ENCODE data around the gene STYK1. TPM values are rescaled to one million over a fixed set of nuclear protein-coding genes. Genes with fewer than 3 reads are reported as not detected.

STYK1 gene
- total and polyA plus RNA-seq, 10 of the 15 experiments (the other 5 are each of a cell fraction or from before 2014, with no cell fraction given), result 0.62 to 1.2 (median 0.82) TPM; not detected in 1

DNA sequence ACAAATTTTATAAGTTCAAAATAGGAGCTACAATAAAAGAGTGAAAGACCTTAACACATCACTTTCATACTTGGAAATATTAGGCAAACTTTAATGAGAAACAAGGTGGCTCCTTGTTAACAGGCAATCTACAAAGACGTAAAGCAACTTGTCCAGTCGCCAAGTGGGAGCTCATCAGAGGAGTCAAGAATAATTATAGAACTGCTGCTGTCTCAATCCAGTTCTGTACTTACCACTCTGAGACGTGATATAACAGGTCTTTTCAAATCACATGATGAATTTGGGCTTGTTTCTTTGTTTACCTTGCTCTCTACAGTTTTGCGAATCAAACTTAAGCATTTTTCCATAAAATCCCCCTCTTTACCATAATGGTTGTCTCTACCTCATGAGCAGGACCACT lies 45.6 kb upstream of the STYK1 start:
- SMC1A ChIA-PET (ENCODE audit: uncharacterized antibody, unreplicated experiment), result interaction anchor here (0.8 to 4.8 kb wide), 9 partner anchors 9 to 105 kb away, joined by 3 to 35 read pairs (median 5); no protein-coding TSS in a partner anchor
- H3K27ac ChIP-seq (ENCODE audit: control insufficient read depth, insufficient read depth), result no peak overlapping the region
- CTCF ChIA-PET, result interaction anchor here (0.5 to 2.7 kb wide), 5 partner anchors 24 to 107 kb away, joined by 3 to 29 read pairs (median 5); partner anchors contain the start of gene MAGOHB
- in situ Hi-C loops (cut with MboI), result no loop called here
- RAD21 ChIA-PET (ENCODE audit: unreplicated experiment), result interaction anchor here (1.3 to 2.4 kb wide), 7 partner anchors 12 to 483 kb away, joined by 3 to 16 read pairs (median 5); no protein-coding TSS in a partner anchor
- H3K36me3 ChIP-seq (ENCODE audit: control insufficient read depth in 2 of 2, insufficient read depth in 2 of 2, low read length in 1 of 2), result peaks cover 0 to 10% of the 10 kb centered on the region in 2 experiments; a peak in 1 of 4 replicates
- peak overlapping the region; percentile 39 for H3K4me3 ChIP-seq
- no peaks in the 10 kb centered on the region for H3K27me3 ChIP-seq (replicated peaks in 1 of 2; ENCODE audit: control insufficient read depth in 2 of 2, insufficient read depth in 2 of 2, low read length in 1 of 2)
- ATAC-seq (no peak), FAIRE-seq (no peak), DNase-seq (ENCODE audit: low read depth, low spot score) (no peak)
- peak overlapping the region; percentile 76 for H3K4me2 ChIP-seq (ENCODE audit: control insufficient read depth, insufficient read depth)
- no peaks in the 10 kb centered on the region for H3K9me3 ChIP-seq (replicated peaks; ENCODE audit: control insufficient read depth, insufficient read depth, low read length)
- H3K79me2 ChIP-seq (ENCODE audit: control insufficient read depth, insufficient read depth, low read length), result peaks cover 68% of the 10 kb centered on the region
- H3K9ac ChIP-seq (ENCODE audit: control insufficient read depth, insufficient read depth, low read length), result no peak overlapping the region; the same call in 1 of the 2 replicates
- no peaks in the 10 kb centered on the region for H4K20me1 ChIP-seq (ENCODE audit: control insufficient read depth, insufficient read depth)
- 50% methylated on average over 4 of the region's 4 CpGs for WGBS (ENCODE audit: insufficient coverage, insufficient replicate concordance, low lambda C conversion rate, missing lambda C conversion rate)
- 0 out of 2 replicates have a peak, but pooled peaks cover 3% of the 10 kb centered on the region for H3K4me1 ChIP-seq (ENCODE audit: control insufficient read depth, insufficient read depth, low read length)
- BruUV-seq (replicated peaks), result no TSS peak
- no peak overlapping the region for H2AFZ ChIP-seq (ENCODE audit: control insufficient read depth, low read depth, low read length)
- intact Hi-C loops (cut with micrococcal nuclease; ENCODE audit: unreplicated experiment), result no loop called here
- TF ChIP-seq IKZF2 (IDR thresholded peaks at IDR 0.05), result no peak
- TF ChIP-seq NR2F1 (conservative IDR thresholded peaks at IDR 0.05), result no peak
- peak; percentile 31; the same call in 1 of the 2 replicates for TF ChIP-seq RAD51 (IDR thresholded peaks at IDR 0.05)
- no peak for TF ChIP-seq POLR2A (IDR thresholded peaks at IDR 0.05; ENCODE audit: low read depth, low read length)
- TF ChIP-seq, protein P1, sequence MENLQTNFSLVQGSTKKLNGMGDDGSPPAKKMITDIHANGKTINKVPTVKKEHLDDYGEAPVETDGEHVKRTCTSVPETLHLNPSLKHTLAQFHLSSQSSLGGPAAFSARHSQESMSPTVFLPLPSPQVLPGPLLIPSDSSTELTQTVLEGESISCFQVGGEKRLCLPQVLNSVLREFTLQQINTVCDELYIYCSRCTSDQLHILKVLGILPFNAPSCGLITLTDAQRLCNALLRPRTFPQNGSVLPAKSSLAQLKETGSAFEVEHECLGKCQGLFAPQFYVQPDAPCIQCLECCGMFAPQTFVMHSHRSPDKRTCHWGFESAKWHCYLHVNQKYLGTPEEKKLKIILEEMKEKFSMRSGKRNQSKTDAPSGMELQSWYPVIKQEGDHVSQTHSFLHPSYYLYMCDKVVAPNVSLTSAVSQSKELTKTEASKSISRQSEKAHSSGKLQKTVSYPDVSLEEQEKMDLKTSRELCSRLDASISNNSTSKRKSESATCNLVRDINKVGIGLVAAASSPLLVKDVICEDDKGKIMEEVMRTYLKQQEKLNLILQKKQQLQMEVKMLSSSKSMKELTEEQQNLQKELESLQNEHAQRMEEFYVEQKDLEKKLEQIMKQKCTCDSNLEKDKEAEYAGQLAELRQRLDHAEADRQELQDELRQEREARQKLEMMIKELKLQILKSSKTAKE (IDR thresholded peaks at IDR 0.05; ENCODE audit: low read depth, poor library complexity, severe bottlenecking), result no peak
- TF ChIP-seq EZH2 (IDR thresholded peaks at IDR 0.05; ENCODE audit: borderline replicate concordance, control insufficient read depth, low read depth, low read length), result no peak
- POLR2A ChIA-PET, result interaction anchor here (0.9 kb wide), 1 partner anchor 23 kb away, joined by 3 read pairs; no protein-coding TSS in a partner anchor

Measured in GM12878 (cell line).